H1 (cell line): Measurements from ENCODE around the gene VSTM2B. TPM values are rescaled to one million over a fixed set of nuclear protein-coding genes. Genes with fewer than 3 reads are reported as not detected.

Experiments
- BACH1 ChIP-seq: IDR thresholded peaks from 2 replicates; pipeline ENCODE4 v1.6.1; 2012; ENCODE audit warnings: low read length, improper control_type of control experiment
- CHD1 ChIP-seq: IDR thresholded peaks from 2 replicates; pipeline ENCODE4 v1.6.1; 2012; ENCODE audit warnings: low read depth, low read length, improper control_type of control experiment
- RFX5 ChIP-seq: IDR thresholded peaks from 2 replicates; pipeline ENCODE4 v1.6.1; 2011; ENCODE audit warnings: low read depth, low read length, improper control_type of control experiment, borderline replicate concordance
- polyA plus RNA-seq, 7 experiments: library from polyadenylated mRNA; depleted of rRNA in 3 of 7; stranded (reverse) in 5 of 7; unstranded in 2 of 7; fragments of >200 nt in 5 of 7; fragments of 200-250 nt in 2 of 7; gene quantifications; 1 replicate in 5 of 7; 2 replicates in 1 of 7; 4 replicates in 1 of 7; pipeline versions ENCODE4 v1.2.1 to v1.2.3, GENCODE V29; 2011 to 2013; ENCODE audit warnings: missing spikeins in 2 of 7, mixed read lengths in 2 of 7
- total RNA-seq: library from RNA; stranded (reverse); fragmentation: NEBNext Ultra II Directional; extraction: Animal tissue kit (Norgen Biotek cat#: 25700); gene quantifications from 2 replicates; pipeline ENCODE4 v1.2.1, GENCODE V29; 2021

Gene VSTM2B
- total and polyA plus RNA-seq, 2 of the 8 experiments (the other 6 are each of a cell fraction or from before 2014, with no cell fraction given) = 0.82 to 1.5 TPM

DNA sequence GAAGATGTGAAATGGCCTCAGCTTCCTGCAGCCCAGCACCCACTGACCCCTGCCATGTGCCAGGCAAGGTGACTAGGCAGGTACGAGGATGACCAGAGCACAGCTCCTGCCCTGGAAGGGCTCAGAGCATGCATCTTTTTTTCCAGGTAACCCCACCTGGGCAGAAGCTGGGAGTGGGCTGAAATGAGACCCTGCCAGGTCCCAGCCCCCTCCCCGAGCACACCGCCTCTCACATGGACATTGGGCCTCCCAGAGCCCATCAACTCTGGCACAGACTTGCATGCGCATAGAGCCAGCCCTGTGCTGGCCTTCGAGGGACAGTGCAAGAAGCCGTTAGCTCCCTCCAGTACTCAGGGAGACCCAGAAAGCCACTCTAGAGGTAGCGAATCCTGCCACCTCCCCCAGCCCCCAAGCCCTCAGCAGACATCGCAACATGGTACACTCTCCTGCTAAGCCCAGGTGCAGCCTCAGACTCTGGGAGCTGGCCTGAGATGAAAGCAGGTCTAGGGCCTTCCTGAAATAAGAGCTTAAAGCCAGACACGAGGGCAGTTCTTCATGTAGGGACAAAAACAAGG, 8.9 kb upstream of the VSTM2B start (continued):
- no peak for TF ChIP-seq RFX5
- no peak for TF ChIP-seq BACH1
- no peak for TF ChIP-seq CHD1
